H1 (cell line): Measurements from ENCODE around the gene LTO1. TPM values are rescaled to one million over a fixed set of nuclear protein-coding genes. Genes with fewer than 3 reads are reported as not detected.

Experiments used
- CTCF ChIA-PET: fragments of 300-600 bp; sonication (Branson Sonifier 250); formaldehyde crosslinking; loops from one replicate; lab custom pipeline; 2021; ENCODE audit not compliant: partially characterized antibody; lab: Charles Lee
- POLR2A ChIA-PET: fragments of 300-600 bp; sonication (Branson Sonifier 250); formaldehyde crosslinking; loops from one replicate; lab custom pipeline; 2021; ENCODE audit warnings: inconsistent platforms; ENCODE audit not compliant: partially characterized antibody; lab: Charles Lee
- DNase-seq, 2 experiments: peaks; one replicate each; pipeline versions ENCODE4 v3.0.0 to v3.0.0-alpha.2; 2010 to 2022; ENCODE audit warnings: low spot score in 2 of 2, low read depth in 1 of 2, mixed read lengths in 1 of 2
- FAIRE-seq: peaks from 2 replicates; lab custom pipeline; 2011; peaks lifted over from hg19 to GRCh38; lab: Jason Lieb, UNC
- H2AFZ ChIP-seq: 2 replicates; pipeline ENCODE4 v1.8.1; 2012; ENCODE audit warnings: low read length, inconsistent platforms
- H2AK5ac ChIP-seq: 2 replicates; pipeline ENCODE4 v1.6.1; 2013; ENCODE audit warnings: low read depth, low read length
- H2BK120ac ChIP-seq: replicated peaks from 2 replicates; pipeline ENCODE3; 2013; ENCODE audit warnings: low read depth, low read length, inconsistent platforms
- H2BK12ac ChIP-seq: 2 replicates; pipeline ENCODE4 v1.6.1; 2013; ENCODE audit warnings: low read depth, low read length
- H2BK15ac ChIP-seq: 2 replicates; pipeline ENCODE4 v1.6.1; 2013; ENCODE audit warnings: low read length
- H2BK20ac ChIP-seq: 2 replicates; pipeline ENCODE4 v1.6.1; 2013; ENCODE audit warnings: low read length
- H2BK5ac ChIP-seq: 2 replicates; pipeline ENCODE4 v1.6.1; 2013; ENCODE audit warnings: low read depth, low read length
- H3K14ac ChIP-seq: 2 replicates; pipeline ENCODE4 v1.6.1; 2013; ENCODE audit warnings: inconsistent platforms; ENCODE audit not compliant: insufficient read length
- H3K18ac ChIP-seq: 2 replicates; pipeline ENCODE4 v1.6.1; 2013; ENCODE audit warnings: low read length; ENCODE audit errors: extremely low read depth
- H3K23ac ChIP-seq: 2 replicates; pipeline ENCODE4 v1.6.1; 2013; ENCODE audit warnings: inconsistent platforms; ENCODE audit not compliant: insufficient read length
- H3K23me2 ChIP-seq: 2 replicates; pipeline ENCODE4 v1.6.1; 2013; ENCODE audit warnings: low read depth, low read length
- H3K27ac ChIP-seq: 2 replicates; pipeline ENCODE4 v1.6.1; 2011; ENCODE audit warnings: low read depth, low read length, inconsistent platforms
- H3K27me3 ChIP-seq, 4 experiments: replicated peaks in 1 of 4; 1 replicate in 1 of 4; 2 replicates in 3 of 4; pipeline versions ENCODE4 v1.6.1 to v1.8.1; 2011 to 2013; ENCODE audit warnings: low read length in 3 of 4, mild to moderate bottlenecking in 3 of 4, inconsistent platforms in 2 of 4, mixed read lengths in 2 of 4, moderate library complexity in 1 of 4; ENCODE audit not compliant: control insufficient read depth in 3 of 4, insufficient read depth in 3 of 4; ENCODE audit errors: extremely low read depth in 1 of 4
- H3K36me3 ChIP-seq, 4 experiments: 2 replicates each; pipeline versions ENCODE4 v1.6.1 to v1.8.1; 2011 to 2013; ENCODE audit warnings: mild to moderate bottlenecking in 4 of 4, low read length in 3 of 4, moderate library complexity in 2 of 4, control low read depth in 1 of 4, inconsistent platforms in 1 of 4; ENCODE audit not compliant: insufficient read depth in 4 of 4, control insufficient read depth in 2 of 4
- H3K4ac ChIP-seq: replicated peaks from 2 replicates; pipeline ENCODE3; 2013; ENCODE audit warnings: low read length, low read depth, mixed read lengths, inconsistent platforms; ENCODE audit not compliant: insufficient read length
- H3K4me1 ChIP-seq, 4 experiments: replicated peaks in 1 of 4; 1 replicate in 1 of 4; 2 replicates in 3 of 4; pipeline versions ENCODE4 v1.6.1 to v1.8.1; 2011 to 2013; ENCODE audit warnings: low read length in 3 of 4, inconsistent platforms in 2 of 4, mixed read lengths in 1 of 4; ENCODE audit not compliant: insufficient read depth in 4 of 4, control insufficient read depth in 3 of 4
- H3K4me2 ChIP-seq, 2 experiments: 2 replicates each; pipeline versions ENCODE4 v1.6.1 to v1.8.1; 2011 to 2013; ENCODE audit warnings: low read depth in 2 of 2, low read length in 2 of 2, control low read depth in 1 of 2, inconsistent platforms in 1 of 2, mild to moderate bottlenecking in 1 of 2; ENCODE audit not compliant: insufficient read depth in 1 of 2
- H3K4me3 ChIP-seq, 4 experiments: fragments of 200-600, 300-600 bp in 1 of 4; sonication (generic), shearing (Covaris generic), sonication (Bioruptor Twin) in 1 of 4; 2 replicates each; pipeline versions ENCODE4 v1.5.1 to v1.8.1; 2011 to 2016; ENCODE audit warnings: low read length in 4 of 4, low read depth in 3 of 4, control low read depth in 2 of 4, inconsistent platforms in 2 of 4, mild to moderate bottlenecking in 2 of 4, mixed read lengths in 1 of 4, moderate library complexity in 1 of 4; ENCODE audit not compliant: insufficient read depth in 2 of 4; ENCODE audit errors: extremely low read depth in 1 of 4
- H3K56ac ChIP-seq: replicated peaks from 2 replicates; pipeline ENCODE3; 2013; ENCODE audit warnings: low read depth, mild to moderate bottlenecking, mixed read lengths, low read length, inconsistent platforms; ENCODE audit not compliant: insufficient read length
- H3K79me1 ChIP-seq: 2 replicates; pipeline ENCODE4 v1.6.1; 2013; ENCODE audit warnings: low read depth, low read length, control low read depth
- H3K79me2 ChIP-seq, 2 experiments: 2 replicates each; pipeline versions ENCODE4 v1.6.1 to v1.8.1; 2012 to 2013; ENCODE audit warnings: low read length in 2 of 2, mild to moderate bottlenecking in 2 of 2, inconsistent platforms in 1 of 2; ENCODE audit not compliant: insufficient read depth in 2 of 2, control insufficient read depth in 1 of 2
- H3K9ac ChIP-seq, 4 experiments: replicated peaks in 1 of 4; 1 replicate in 1 of 4; 2 replicates in 3 of 4; pipeline versions ENCODE4 v1.6.1 to v1.8.1; 2011 to 2013; ENCODE audit warnings: low read depth in 3 of 4, low read length in 3 of 4, control low read depth in 2 of 4, mild to moderate bottlenecking in 2 of 4, moderate library complexity in 2 of 4, inconsistent platforms in 1 of 4; ENCODE audit errors: extremely low read depth in 1 of 4
- H3K9me3 ChIP-seq, 2 experiments: 2 replicates each; pipeline versions ENCODE4 v1.6.1 to v1.8.1; 2012 to 2013; ENCODE audit warnings: mild to moderate bottlenecking in 2 of 2, moderate library complexity in 2 of 2, control low read depth in 1 of 2, inconsistent platforms in 1 of 2, low read depth in 1 of 2, low read length in 1 of 2, mixed read lengths in 1 of 2; ENCODE audit not compliant: insufficient read depth in 2 of 2
- H4K20me1 ChIP-seq, 2 experiments: replicated peaks in 1 of 2; 2 replicates each; pipeline versions ENCODE3 to v1.8.1; 2011 to 2013; ENCODE audit warnings: inconsistent platforms in 2 of 2, low read length in 2 of 2, mild to moderate bottlenecking in 1 of 2; ENCODE audit not compliant: insufficient read depth in 2 of 2, control insufficient read depth in 1 of 2
- H4K5ac ChIP-seq: 2 replicates; pipeline ENCODE4 v1.6.1; 2013; ENCODE audit warnings: low read length, low read depth, mixed read lengths, inconsistent platforms; ENCODE audit not compliant: insufficient read length
- H4K8ac ChIP-seq: 2 replicates; pipeline ENCODE4 v1.8.0; 2013; ENCODE audit warnings: mild to moderate bottlenecking, moderate library complexity, low read length, inconsistent platforms; ENCODE audit not compliant: insufficient read depth; ENCODE audit errors: extremely low read depth
- H4K91ac ChIP-seq: replicated peaks from 2 replicates; pipeline ENCODE3; 2013; ENCODE audit warnings: low read length, mixed read lengths, inconsistent platforms; ENCODE audit not compliant: insufficient read length
- E2F6 ChIP-seq: IDR thresholded peaks from 2 replicates; pipeline ENCODE4 v1.6.1; 2012; ENCODE audit warnings: inconsistent platforms
- GTF2F1 ChIP-seq: IDR thresholded peaks from 2 replicates; pipeline ENCODE4 v1.6.1; 2012; ENCODE audit warnings: low read depth, low read length, improper control_type of control experiment, borderline replicate concordance
- SP1 ChIP-seq: IDR thresholded peaks from 2 replicates; pipeline ENCODE4 v1.6.1; 2011; ENCODE audit warnings: low read depth, low read length
- WGBS, 2 experiments: shearing (Covaris generic) in 1 of 2; methylation state at CpG; one replicate each; pipeline versions ENCODE4 v1.1.6 to v1.1.7; 2013 to 2015; ENCODE audit warnings: low lambda C conversion rate in 2 of 2, mixed read lengths in 2 of 2, inconsistent platforms in 1 of 2, low coverage in 1 of 2, missing lambda C conversion rate in 1 of 2; ENCODE audit not compliant: insufficient replicate concordance in 2 of 2, insufficient coverage in 1 of 2, insufficient read length in 1 of 2; ENCODE audit errors: extremely low coverage in 1 of 2, missing lambda C conversion rate in 1 of 2; 5-methylcytosine and 5-hydroxymethylcytosine counted together
- polyA plus RNA-seq, 7 experiments: library from polyadenylated mRNA; depleted of rRNA in 3 of 7; stranded (reverse) in 5 of 7; unstranded in 2 of 7; fragments of >200 nt in 5 of 7; fragments of 200-250 nt in 2 of 7; gene quantifications; 1 replicate in 5 of 7; 2 replicates in 1 of 7; 4 replicates in 1 of 7; pipeline versions ENCODE4 v1.2.1 to v1.2.3, GENCODE V29; 2011 to 2013; ENCODE audit warnings: missing spikeins in 2 of 7, mixed read lengths in 2 of 7
- total RNA-seq: library from RNA; stranded (reverse); fragmentation: NEBNext Ultra II Directional; extraction: Animal tissue kit (Norgen Biotek cat#: 25700); gene quantifications from 2 replicates; pipeline ENCODE4 v1.2.1, GENCODE V29; 2021
- TF ChIP-seq, protein P1 (sequence below): IDR thresholded peaks from 2 replicates; pipeline ENCODE4 v1.6.1; 2012; ENCODE audit warnings: inconsistent platforms

LTO1 gene
- total and polyA plus RNA-seq, 2 of the 8 experiments (the other 6 are each of a cell fraction or from before 2014, with no cell fraction given): 15.4 to 21.3 TPM

DNA sequence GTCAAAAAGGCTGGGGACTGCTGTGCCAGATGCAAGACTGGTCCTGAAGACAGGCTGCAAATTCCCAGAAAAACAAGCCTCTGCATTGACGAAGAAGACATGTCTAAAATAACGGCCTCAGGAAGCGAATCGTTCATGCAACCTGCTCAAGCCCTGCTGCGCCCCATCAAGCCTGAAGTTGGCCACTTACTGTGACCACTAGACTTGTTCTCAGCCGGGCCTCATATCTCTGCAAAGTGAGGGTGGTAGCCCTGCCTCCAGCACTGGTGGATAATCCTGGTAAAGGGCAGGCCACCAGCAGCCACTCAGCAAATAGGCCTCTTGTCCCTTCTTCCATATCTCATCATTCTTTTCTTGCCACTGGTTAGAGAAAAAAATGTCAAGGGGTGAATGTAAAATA, 11.8 kb downstream of the LTO1 start:
- H2BK12ac ChIP-seq: no peak overlapping the region
- H3K9me3 ChIP-seq: no peaks in the 10 kb centered on the region
- H4K20me1 ChIP-seq: peaks cover 0 to 2% of the 10 kb centered on the region in 2 experiments
- no peak overlapping the region for H2AFZ ChIP-seq
- peaks cover 4 to 5% (median 4%) of the 10 kb centered on the region in 4 experiments for H3K4me1 ChIP-seq
- no peak overlapping the region for H3K4me3 ChIP-seq
- no peak overlapping the region for H4K5ac ChIP-seq
- no peaks in the 10 kb centered on the region; a peak in 1 of 7 replicates for H3K27me3 ChIP-seq
- no peak overlapping the region for H3K27ac ChIP-seq
- no peak for FAIRE-seq
- CTCF ChIA-PET: interaction anchor here (0.7 to 8.4 kb wide), 3 partner anchors 7 to 370 kb away, joined by 3 to 81 read pairs (median 11); no protein-coding TSS in a partner anchor
- no peak overlapping the region for H4K8ac ChIP-seq
- no peak overlapping the region for H3K9ac ChIP-seq
- DNase-seq: no peak
- H3K36me3 ChIP-seq: peaks cover 0 to 7% (median under 1%) of the 10 kb centered on the region in 4 experiments; a peak in 4 of 8 replicates
- 87% methylated on average over 6 of the region's 6 CpGs; no CpG with 5 or more reads in 1 of the 2 experiments for WGBS, 2 experiments
- TF ChIP-seq, protein P1, sequence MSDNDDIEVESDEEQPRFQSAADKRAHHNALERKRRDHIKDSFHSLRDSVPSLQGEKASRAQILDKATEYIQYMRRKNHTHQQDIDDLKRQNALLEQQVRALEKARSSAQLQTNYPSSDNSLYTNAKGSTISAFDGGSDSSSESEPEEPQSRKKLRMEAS: no peak
- TF ChIP-seq SP1 (no peak), GTF2F1 (no peak), E2F6 (no peak)
- no peaks in the 10 kb centered on the region for H3K79me1 ChIP-seq
- H3K4ac ChIP-seq: no peak overlapping the region
- no peaks in the 10 kb centered on the region for H3K79me2 ChIP-seq
- no peak overlapping the region for H3K18ac ChIP-seq
- H2AK5ac ChIP-seq: no peak overlapping the region
- no peak overlapping the region for H3K4me2 ChIP-seq
- H3K23me2 ChIP-seq: no peaks in the 10 kb centered on the region
- no peak overlapping the region for H2BK20ac ChIP-seq
- H3K23ac ChIP-seq: no peak overlapping the region
- no peak overlapping the region for H3K56ac ChIP-seq
- no peak overlapping the region for H3K14ac ChIP-seq
- H4K91ac ChIP-seq: no peak overlapping the region
- no peak overlapping the region for H2BK5ac ChIP-seq
- no peak overlapping the region for H2BK15ac ChIP-seq
- H2BK120ac ChIP-seq: no peak overlapping the region
- POLR2A ChIA-PET: interaction anchor here (1.7 to 10.9 kb wide), 2 partner anchors 14 to 22 kb away, joined by 5 to 197 read pairs; partner anchors contain the start of gene CCND1
